ENCODE results near the gene FSD1. TPM values are rescaled to one million over a fixed set of nuclear protein-coding genes. Genes with fewer than 3 reads are reported as not detected.

The FSD1 gene
- total and polyA plus RNA-seq, 10 of the 15 experiments (the other 5 are each of a cell fraction or from before 2014, with no cell fraction given), result 0.15 to 5.1 (median 4.0) TPM; not detected in 1

DNA sequence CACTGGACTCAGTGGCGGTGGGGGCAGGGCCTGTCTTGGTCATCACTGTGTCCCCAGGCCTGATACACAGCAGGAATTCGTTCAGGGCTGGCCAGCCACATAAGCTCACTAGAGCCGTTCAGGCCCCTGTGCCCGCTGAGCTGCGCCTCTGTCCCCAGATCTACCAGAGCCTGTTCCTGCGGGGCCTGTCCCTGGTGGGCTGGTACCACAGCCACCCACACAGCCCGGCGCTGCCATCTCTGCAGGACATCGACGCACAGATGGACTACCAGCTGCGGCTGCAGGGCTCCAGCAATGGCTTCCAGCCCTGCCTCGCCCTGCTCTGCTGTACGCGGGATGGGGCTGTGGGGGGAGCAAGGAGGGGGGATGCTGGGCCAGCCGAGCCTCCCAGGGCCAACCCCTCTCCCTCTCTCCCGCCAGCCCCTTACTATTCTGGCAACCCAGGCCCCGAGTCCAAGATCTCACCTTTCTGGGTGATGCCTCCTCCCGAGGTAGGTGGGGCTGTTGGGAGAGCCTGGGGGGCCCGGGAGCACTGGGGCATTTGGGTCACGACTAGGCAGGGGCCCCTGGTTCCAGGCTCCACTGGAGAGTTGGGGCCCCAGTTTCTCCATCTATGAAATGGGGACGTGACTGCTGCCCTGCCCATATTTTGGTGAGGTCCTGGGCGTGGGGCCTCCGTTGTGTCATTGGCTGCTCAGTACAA lies 52.8 kb downstream of the FSD1 start:
- intact Hi-C loops (cut with micrococcal nuclease; ENCODE audit: unreplicated experiment) (no loop called here), in situ Hi-C loops (cut with MboI) (no loop called here)
- Histone ChIP-seq H2AFZ (ENCODE audit: control insufficient read depth, low read depth, low read length) (no peak overlapping the region), H3K4me2 (ENCODE audit: control insufficient read depth, insufficient read depth) (no peak overlapping the region), H3K27ac (ENCODE audit: control insufficient read depth, insufficient read depth) (no peak overlapping the region), H3K4me3 (no peak overlapping the region), H3K79me2 (ENCODE audit: control insufficient read depth, insufficient read depth, low read length) (no peaks in the 10 kb centered on the region), H3K9me3 (replicated peaks; ENCODE audit: control insufficient read depth, insufficient read depth, low read length) (no peaks in the 10 kb centered on the region), H4K20me1 (ENCODE audit: control insufficient read depth, insufficient read depth) (no peaks in the 10 kb centered on the region), H3K36me3 (ENCODE audit: control insufficient read depth in 2 of 2, insufficient read depth in 2 of 2, low read length in 1 of 2) (peaks cover 13 to 20% of the 10 kb centered on the region in 2 experiments; a peak in 3 of 4 replicates), H3K9ac (ENCODE audit: control insufficient read depth, insufficient read depth, low read length) (no peak overlapping the region), H3K4me1 (ENCODE audit: control insufficient read depth, insufficient read depth, low read length) (no peaks in the 10 kb centered on the region), H3K27me3 (replicated peaks in 1 of 2; ENCODE audit: control insufficient read depth in 2 of 2, insufficient read depth in 2 of 2, low read length in 1 of 2) (no peaks in the 10 kb centered on the region)
- RAD21 ChIA-PET (ENCODE audit: unreplicated experiment), result no interaction called here
- POLR2A ChIA-PET, result no interaction called here
- DNase-seq (ENCODE audit: low read depth, low spot score) (no peak), ATAC-seq (no peak), FAIRE-seq (no peak)
- no TSS peak for BruUV-seq (replicated peaks)
- CTCF ChIA-PET, result interaction anchor here (1.0 kb wide), 1 partner anchor 124 kb away, joined by 3 read pairs; no protein-coding TSS in a partner anchor
- SMC1A ChIA-PET (ENCODE audit: uncharacterized antibody, unreplicated experiment), result no interaction called here
- TF ChIP-seq, protein P1, sequence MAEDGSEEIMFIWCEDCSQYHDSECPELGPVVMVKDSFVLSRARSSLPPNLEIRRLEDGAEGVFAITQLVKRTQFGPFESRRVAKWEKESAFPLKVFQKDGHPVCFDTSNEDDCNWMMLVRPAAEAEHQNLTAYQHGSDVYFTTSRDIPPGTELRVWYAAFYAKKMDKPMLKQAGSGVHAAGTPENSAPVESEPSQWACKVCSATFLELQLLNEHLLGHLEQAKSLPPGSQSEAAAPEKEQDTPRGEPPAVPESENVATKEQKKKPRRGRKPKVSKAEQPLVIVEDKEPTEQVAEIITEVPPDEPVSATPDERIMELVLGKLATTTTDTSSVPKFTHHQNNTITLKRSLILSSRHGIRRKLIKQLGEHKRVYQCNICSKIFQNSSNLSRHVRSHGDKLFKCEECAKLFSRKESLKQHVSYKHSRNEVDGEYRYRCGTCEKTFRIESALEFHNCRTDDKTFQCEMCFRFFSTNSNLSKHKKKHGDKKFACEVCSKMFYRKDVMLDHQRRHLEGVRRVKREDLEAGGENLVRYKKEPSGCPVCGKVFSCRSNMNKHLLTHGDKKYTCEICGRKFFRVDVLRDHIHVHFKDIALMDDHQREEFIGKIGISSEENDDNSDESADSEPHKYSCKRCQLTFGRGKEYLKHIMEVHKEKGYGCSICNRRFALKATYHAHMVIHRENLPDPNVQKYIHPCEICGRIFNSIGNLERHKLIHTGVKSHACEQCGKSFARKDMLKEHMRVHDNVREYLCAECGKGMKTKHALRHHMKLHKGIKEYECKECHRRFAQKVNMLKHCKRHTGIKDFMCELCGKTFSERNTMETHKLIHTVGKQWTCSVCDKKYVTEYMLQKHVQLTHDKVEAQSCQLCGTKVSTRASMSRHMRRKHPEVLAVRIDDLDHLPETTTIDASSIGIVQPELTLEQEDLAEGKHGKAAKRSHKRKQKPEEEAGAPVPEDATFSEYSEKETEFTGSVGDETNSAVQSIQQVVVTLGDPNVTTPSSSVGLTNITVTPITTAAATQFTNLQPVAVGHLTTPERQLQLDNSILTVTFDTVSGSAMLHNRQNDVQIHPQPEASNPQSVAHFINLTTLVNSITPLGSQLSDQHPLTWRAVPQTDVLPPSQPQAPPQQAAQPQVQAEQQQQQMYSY (CRISPR knock-in tag; IDR thresholded peaks at IDR 0.05), result no peak
- TF ChIP-seq POU2F2 (IDR thresholded peaks at IDR 0.05; ENCODE audit: borderline replicate concordance, low read depth, low read length) (no peak), POLR2AphosphoS2 (IDR thresholded peaks at IDR 0.05; ENCODE audit: low read depth, low read length) (no peak), SUZ12 (IDR thresholded peaks at IDR 0.05; ENCODE audit: unreplicated experiment) (no peak)
- 84% methylated on average over 21 of the region's 23 CpGs for WGBS (ENCODE audit: insufficient coverage, insufficient replicate concordance, low lambda C conversion rate, missing lambda C conversion rate)
